NCI-H2227 (cell line): ENCODE data around the gene ZCCHC14.

Experiments
- DNase-seq: peaks from one replicate; lab custom pipeline; 2025; ENCODE audit not compliant: unreplicated experiment; lab: John Stamatoyannopoulos, UW

The ZCCHC14 gene

GRCh38 chr16:87458424-87458915, 34.4 kb downstream of the ZCCHC14 start:
- no peak for DNase-seq

GRCh38 chr16:87457709-87458423, 35.0 kb downstream of the ZCCHC14 start:
- DNase-seq = peak; percentile 24

- DNase-seq = no peak
Measured at GRCh38 chr16:87457061-87457611, 35.7 kb downstream of the ZCCHC14 start.

- DNase-seq = no peak
Measured at GRCh38 chr16:87454391-87454790, 38.4 kb downstream of the ZCCHC14 start.

GRCh38 chr16:87453326-87453725, 39.5 kb downstream of the ZCCHC14 start:
- DNase-seq = no peak

GRCh38 chr16:87451563-87452210, 41.1 kb downstream of the ZCCHC14 start:
- DNase-seq = no peak

- no peak for DNase-seq
Measured at GRCh38 chr16:87448866-87449265, 44.0 kb downstream of the ZCCHC14 start.

GRCh38 chr16:87447323-87447722, 45.5 kb downstream of the ZCCHC14 start:
- no peak for DNase-seq

- DNase-seq = no peak
Measured at GRCh38 chr16:87446479-87446878, 46.3 kb downstream of the ZCCHC14 start.

- DNase-seq = no peak
Measured at GRCh38 chr16:87445486-87445885, 47.3 kb downstream of the ZCCHC14 start.

- no peak for DNase-seq
Measured at GRCh38 chr16:87443964-87444363, 48.9 kb downstream of the ZCCHC14 start.

GRCh38 chr16:87443016-87443415, 49.8 kb downstream of the ZCCHC14 start:
- DNase-seq = no peak

GRCh38 chr16:87442581-87442966, 50.2 kb downstream of the ZCCHC14 start:
- DNase-seq = no peak

- no peak for DNase-seq
Measured at GRCh38 chr16:87441886-87442580, 50.8 kb downstream of the ZCCHC14 start.

GRCh38 chr16:87439926-87440325, 52.9 kb downstream of the ZCCHC14 start:
- no peak for DNase-seq

- no peak for DNase-seq
Measured at GRCh38 chr16:87438611-87438985, 54.2 kb downstream of the ZCCHC14 start.

- no peak for DNase-seq
Measured at GRCh38 chr16:87437911-87438610, 54.8 kb downstream of the ZCCHC14 start.

GRCh38 chr16:87437327-87437726, 55.5 kb downstream of the ZCCHC14 start:
- no peak for DNase-seq

- no peak for DNase-seq
Measured at GRCh38 chr16:87436225-87437172, 56.3 kb downstream of the ZCCHC14 start.
